GM20431 (cell line): ENCODE results near the gene TYMS.
"Not testable (repeated sequence)": the region's sequence is repeated elsewhere in the genome, so short reads cannot be mapped to it uniquely, and the experiment has no call there.

Source experiments
- in situ Hi-C: fragments of 300-500 bp; cut with MseI, MboI; formaldehyde crosslinking; loops from one replicate; pipeline ENCODE4 v1.15.0; 2020; ENCODE audit warnings: low sequenced_read_pairs; ENCODE audit not compliant: unreplicated experiment

Gene TYMS

GRCh38 chr18:675307-675706 lies 17.9 kb downstream of the TYMS start:
- in situ Hi-C loops, result no loop called here

GRCh38 chr18:676069-676468 lies 18.6 kb downstream of the TYMS start:
- in situ Hi-C loops, result no loop called here

- in situ Hi-C loops, result no loop called here
Measured at GRCh38 chr18:676736-677135, 19.3 kb downstream of the TYMS start.

- in situ Hi-C loops, result no loop called here
Measured at GRCh38 chr18:677145-677544, 19.7 kb downstream of the TYMS start.

GRCh38 chr18:677951-678381 lies 20.5 kb downstream of the TYMS start:
- in situ Hi-C loops, result no loop called here

- in situ Hi-C loops, result no loop called here
Measured at GRCh38 chr18:678482-679182, 21.2 kb downstream of the TYMS start.

- in situ Hi-C loops, result no loop called here
Measured at GRCh38 chr18:679516-679915, 22.1 kb downstream of the TYMS start.

GRCh38 chr18:680392-680791 lies 22.9 kb downstream of the TYMS start:
- in situ Hi-C loops, result no loop called here

- in situ Hi-C loops, result no loop called here
Measured at GRCh38 chr18:681985-682384, 24.5 kb downstream of the TYMS start.

GRCh38 chr18:682416-682815 lies 25.0 kb downstream of the TYMS start:
- in situ Hi-C loops, result not testable (repeated sequence)

GRCh38 chr18:682833-683232 lies 25.4 kb downstream of the TYMS start:
- in situ Hi-C loops, result no loop called here

GRCh38 chr18:683531-683930 lies 26.1 kb downstream of the TYMS start:
- in situ Hi-C loops, result no loop called here

GRCh38 chr18:685438-685837 lies 28.0 kb downstream of the TYMS start:
- in situ Hi-C loops, result no loop called here

GRCh38 chr18:686339-687111 lies 29.1 kb downstream of the TYMS start:
- in situ Hi-C loops, result no loop called here

GRCh38 chr18:688323-688722 lies 30.9 kb downstream of the TYMS start:
- in situ Hi-C loops, result no loop called here

- in situ Hi-C loops, result no loop called here
Measured at GRCh38 chr18:692824-693223, 35.4 kb downstream of the TYMS start.

- in situ Hi-C loops, result no loop called here
Measured at GRCh38 chr18:693466-694187, 36.2 kb downstream of the TYMS start.

- in situ Hi-C loops, result no loop called here
Measured at GRCh38 chr18:697012-697411, 39.6 kb downstream of the TYMS start.

GRCh38 chr18:697800-698199 lies 40.3 kb downstream of the TYMS start:
- in situ Hi-C loops, result no loop called here

GRCh38 chr18:703213-703967 lies 45.9 kb downstream of the TYMS start:
- in situ Hi-C loops, result no loop called here
